Astrocyte (in vitro differentiated cells and primary cell): ENCODE measurements around the gene GPATCH3.

Experiments used
- EZH2 ChIP-seq: IDR thresholded peaks from 2 replicates; pipeline ENCODE4 v1.6.1; 2012; ENCODE audit warnings: mild to moderate bottlenecking, low read length, inconsistent platforms; ENCODE audit not compliant: insufficient read depth
- TF ChIP-seq, protein P1 (sequence below): IDR thresholded peaks from 2 replicates; pipeline ENCODE4 v1.5.1; 2011; ENCODE audit warnings: low read depth, mild to moderate bottlenecking, inconsistent platforms, low read length, moderate library complexity; ENCODE audit not compliant: insufficient read depth

GRCh38 chr1:26907071-26907917 is 7.0 kb upstream of the GPATCH3 start:
- TF ChIP-seq, protein P1, sequence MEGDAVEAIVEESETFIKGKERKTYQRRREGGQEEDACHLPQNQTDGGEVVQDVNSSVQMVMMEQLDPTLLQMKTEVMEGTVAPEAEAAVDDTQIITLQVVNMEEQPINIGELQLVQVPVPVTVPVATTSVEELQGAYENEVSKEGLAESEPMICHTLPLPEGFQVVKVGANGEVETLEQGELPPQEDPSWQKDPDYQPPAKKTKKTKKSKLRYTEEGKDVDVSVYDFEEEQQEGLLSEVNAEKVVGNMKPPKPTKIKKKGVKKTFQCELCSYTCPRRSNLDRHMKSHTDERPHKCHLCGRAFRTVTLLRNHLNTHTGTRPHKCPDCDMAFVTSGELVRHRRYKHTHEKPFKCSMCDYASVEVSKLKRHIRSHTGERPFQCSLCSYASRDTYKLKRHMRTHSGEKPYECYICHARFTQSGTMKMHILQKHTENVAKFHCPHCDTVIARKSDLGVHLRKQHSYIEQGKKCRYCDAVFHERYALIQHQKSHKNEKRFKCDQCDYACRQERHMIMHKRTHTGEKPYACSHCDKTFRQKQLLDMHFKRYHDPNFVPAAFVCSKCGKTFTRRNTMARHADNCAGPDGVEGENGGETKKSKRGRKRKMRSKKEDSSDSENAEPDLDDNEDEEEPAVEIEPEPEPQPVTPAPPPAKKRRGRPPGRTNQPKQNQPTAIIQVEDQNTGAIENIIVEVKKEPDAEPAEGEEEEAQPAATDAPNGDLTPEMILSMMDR, result no peak
- no peak for TF ChIP-seq EZH2
